GM18502 (cell line): Measurements from ENCODE around the gene KCTD13.
"Not testable (repeated sequence)": the region's sequence is repeated elsewhere in the genome, so short reads cannot be mapped to it uniquely, and the experiment has no call there.

ENCODE experiments used
- ATAC-seq: cut with Tn5 transposase; IDR thresholded peaks from one replicate; pipeline ENCODE4 v1.9.1; 2021; ENCODE audit warnings: mild to moderate bottlenecking; ENCODE audit not compliant: unreplicated experiment, poor library complexity

The KCTD13 gene

GRCh38 chr16:29950806-29951461 is 24.9 kb upstream of the KCTD13 start:
- ATAC-seq, result no peak

GRCh38 chr16:29947897-29948296 is 21.9 kb upstream of the KCTD13 start:
- no peak for ATAC-seq

GRCh38 chr16:29943846-29944799 is 18.1 kb upstream of the KCTD13 start:
- no peak for ATAC-seq

GRCh38 chr16:29940656-29941055 is 14.6 kb upstream of the KCTD13 start:
- ATAC-seq, result no peak

GRCh38 chr16:29931750-29932149 is 5.7 kb upstream of the KCTD13 start:
- not testable (repeated sequence) for ATAC-seq

GRCh38 chr16:29927070-29927905 is 1.3 kb upstream of the KCTD13 start:
- ATAC-seq, result no peak

- no peak for ATAC-seq
Measured at GRCh38 chr16:29926711-29927052, 656 bp upstream of the KCTD13 start.

GRCh38 chr16:29925105-29925756 is 795 bp downstream of the KCTD13 start:
- ATAC-seq, result no peak

GRCh38 chr16:29922986-29923501 is 3.0 kb downstream of the KCTD13 start:
- no peak for ATAC-seq

- no peak for ATAC-seq
Measured at GRCh38 chr16:29922326-29922725, 3.7 kb downstream of the KCTD13 start.

- ATAC-seq, result no peak
Measured at GRCh38 chr16:29921034-29921385, 5.0 kb downstream of the KCTD13 start.

GRCh38 chr16:29920288-29921033 is 5.6 kb downstream of the KCTD13 start:
- ATAC-seq, result no peak

GRCh38 chr16:29916979-29917378 is 9.0 kb downstream of the KCTD13 start:
- ATAC-seq, result no peak

- ATAC-seq, result no peak
Measured at GRCh38 chr16:29915590-29916247, 10.3 kb downstream of the KCTD13 start.

- no peak for ATAC-seq
Measured at GRCh38 chr16:29913514-29913913, 12.5 kb downstream of the KCTD13 start.

GRCh38 chr16:29912087-29912486 is 13.9 kb downstream of the KCTD13 start:
- no peak for ATAC-seq

GRCh38 chr16:29911676-29912010 is 14.4 kb downstream of the KCTD13 start:
- no peak for ATAC-seq

- ATAC-seq, result no peak
Measured at GRCh38 chr16:29910819-29911675, 15.0 kb downstream of the KCTD13 start.
